OCI-LY1 (cell line): ENCODE measurements around the gene STUM.

Experiments used
- CTCF ChIP-seq: fragments of 200-600 bp; sonication (generic), shearing (Covaris generic); IDR thresholded peaks from 2 replicates; pipeline ENCODE4 v1.5.1; 2017; ENCODE audit warnings: mild to moderate bottlenecking, antibody characterized with exemption, low read length, moderate library complexity, mixed read lengths
- EZH2 ChIP-seq: fragments of 200-600 bp; sonication (generic), shearing (Covaris generic); IDR thresholded peaks from 2 replicates; pipeline ENCODE4 v1.8.0; 2017; ENCODE audit warnings: borderline replicate concordance, mixed run types, mild to moderate bottlenecking, antibody characterized with exemption, low read length, moderate library complexity, mixed read lengths

DNA sequence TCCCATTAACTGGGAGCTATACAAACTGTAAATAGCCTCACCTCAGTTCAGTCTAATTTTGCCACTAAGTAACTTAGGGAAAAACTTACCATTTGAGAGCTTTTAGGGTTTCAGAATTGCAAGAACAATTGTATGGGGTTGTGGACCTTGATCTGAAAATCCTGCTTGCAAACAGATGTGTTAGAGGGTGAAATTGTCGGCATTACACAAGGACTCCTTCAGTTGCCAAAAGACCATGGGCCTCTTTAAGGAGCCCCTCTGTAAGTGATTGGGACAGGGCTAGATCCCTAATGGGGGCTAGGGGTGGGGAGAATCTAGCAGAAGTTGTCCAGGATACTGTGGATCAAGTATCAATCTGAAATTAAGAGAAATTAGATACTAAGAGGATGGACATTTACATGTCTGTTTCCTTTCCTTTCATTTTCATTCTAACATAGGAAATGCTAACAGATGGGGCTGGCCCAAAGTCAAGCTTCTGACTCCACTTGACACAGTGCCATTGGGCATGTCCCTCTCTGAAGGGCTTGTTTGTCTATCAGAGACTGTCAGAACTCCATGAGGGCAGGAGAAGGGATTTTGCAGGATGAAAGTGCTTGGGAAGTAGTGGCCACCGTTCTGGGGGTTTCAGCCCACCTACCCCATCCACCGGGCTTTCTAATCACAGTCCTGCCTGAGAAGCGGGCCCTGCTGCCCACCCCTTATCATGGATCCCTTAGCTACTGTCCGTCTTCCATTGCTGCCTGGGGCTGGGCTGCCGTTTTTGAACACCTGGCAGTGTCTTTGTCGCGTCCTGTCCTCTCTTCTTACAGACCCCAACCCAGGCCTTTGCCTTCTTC is 54.7 kb downstream of the STUM start:
- TF ChIP-seq CTCF (no peak), EZH2 (no peak)
